Hepatocyte (in vitro differentiated cells): ENCODE data around the gene PPP1CC.

Source experiments
- CTCF ChIP-seq: fragments of 200-600 bp; sonication (generic); IDR thresholded peaks from 2 replicates; pipeline ENCODE4 v1.5.1; 2016; ENCODE audit warnings: antibody characterized with exemption, mild to moderate bottlenecking; ENCODE audit not compliant: poor library complexity
- EZH2phosphoT487 ChIP-seq: fragments of 200-600 bp; sonication (generic); IDR thresholded peaks from one replicate; pipeline ENCODE4 v1.6.1; 2018; ENCODE audit warnings: antibody characterized with exemption, mild to moderate bottlenecking, low read depth, moderate library complexity; ENCODE audit not compliant: unreplicated experiment, severe bottlenecking

- no peak for TF ChIP-seq CTCF
- TF ChIP-seq EZH2phosphoT487, result no peak
These were observed 8.8 kb downstream of the PPP1CC start for GRCh38 chr12:110733900-110734299.
